HepG2 (cell line): Measurements from ENCODE around the gene FXYD6. TPM values are rescaled to one million over a fixed set of nuclear protein-coding genes. Genes with fewer than 3 reads are reported as not detected.
A peak's percentile ranks its signal among the peaks of the same experiment; 100 is the strongest.

Experiments
- CENPBD1 ChIP-seq: sonication (generic); formaldehyde crosslinking; IDR thresholded peaks from 2 replicates; pipeline ENCODE4 v1.8.0; 2022; ENCODE audit warnings: missing genetic modification reagents, low read depth, mild to moderate bottlenecking, borderline replicate concordance
- DRAP1 ChIP-seq: IDR thresholded peaks from 2 replicates; pipeline ENCODE4 v1.6.1; 2016; ENCODE audit warnings: missing genetic modification reagents, missing compliant biosample characterization
- GPN1 ChIP-seq: sonication (generic); formaldehyde crosslinking; IDR thresholded peaks from 2 replicates; pipeline ENCODE4 v1.5.1; 2020; ENCODE audit warnings: missing genetic modification reagents, borderline replicate concordance
- HIC2 ChIP-seq: sonication (generic); formaldehyde crosslinking; IDR thresholded peaks from 2 replicates; pipeline ENCODE4 v1.9.0; 2022; ENCODE audit warnings: low read depth, missing genetic modification reagents
- IKZF4 ChIP-seq: sonication (generic); formaldehyde crosslinking; IDR thresholded peaks from 2 replicates; pipeline ENCODE4 v1.5.1; 2020; ENCODE audit warnings: borderline replicate concordance, mild to moderate bottlenecking, low read depth, missing genetic modification reagents; ENCODE audit errors: not compliant biosample characterization
- KLF15 ChIP-seq: sonication (generic); formaldehyde crosslinking; IDR thresholded peaks from 2 replicates; pipeline ENCODE4 v1.8.1; 2023; ENCODE audit warnings: borderline replicate concordance, mild to moderate bottlenecking, inconsistent platforms, missing genetic modification reagents, mixed read lengths
- MAF1 ChIP-seq: sonication (generic); formaldehyde crosslinking; IDR thresholded peaks from 2 replicates; pipeline ENCODE4 v1.5.0; 2020; ENCODE audit warnings: missing genetic modification reagents, borderline replicate concordance
- MXI1 ChIP-seq: IDR thresholded peaks from 3 replicates; pipeline ENCODE4 v1.6.1; 2012; ENCODE audit warnings: low read depth, low read length, inconsistent platforms, borderline replicate concordance
- NFIC ChIP-seq: IDR thresholded peaks from 2 replicates; pipeline ENCODE4 v1.6.1; 2012; ENCODE audit warnings: mild to moderate bottlenecking, low read length, inconsistent platforms
- NR2F2 ChIP-seq: IDR thresholded peaks from 2 replicates; pipeline ENCODE4 v1.6.1; 2012; ENCODE audit warnings: low read depth, inconsistent platforms, borderline replicate concordance
- NRL ChIP-seq: sonication (generic); formaldehyde crosslinking; IDR thresholded peaks from 2 replicates; pipeline ENCODE4 v1.5.0; 2020; ENCODE audit warnings: missing genetic modification reagents, mild to moderate bottlenecking, moderate library complexity, borderline replicate concordance
- PAWR ChIP-seq: sonication (generic); formaldehyde crosslinking; IDR thresholded peaks from 2 replicates; pipeline ENCODE4 v1.4.0; 2020; ENCODE audit warnings: missing genetic modification reagents, mild to moderate bottlenecking, borderline replicate concordance
- POLR2AphosphoS5 ChIP-seq: IDR thresholded peaks from 2 replicates; pipeline ENCODE4 v1.6.1; 2012; ENCODE audit warnings: low read depth, low read length
- PTBP1 ChIP-seq: fragments of 200-400 bp; formaldehyde crosslinking; IDR thresholded peaks from 2 replicates; pipeline ENCODE4 v1.6.1; 2018; ENCODE audit warnings: low read length, low read depth; ENCODE audit not compliant: poor library complexity, severe bottlenecking
- RARG ChIP-seq: sonication (generic); formaldehyde crosslinking; IDR thresholded peaks from 2 replicates; pipeline ENCODE4 v1.4.0; 2020; ENCODE audit warnings: low read depth, mild to moderate bottlenecking, missing genetic modification reagents
- RBM22 ChIP-seq: fragments of 200-400 bp; formaldehyde crosslinking; optimal IDR thresholded peaks from 2 replicates; pipeline ENCODE3; 2017; ENCODE audit warnings: mild to moderate bottlenecking, low read length, moderate library complexity
- REPIN1 ChIP-seq: sonication (generic); formaldehyde crosslinking; IDR thresholded peaks from 2 replicates; pipeline ENCODE4 v1.8.0; 2022; ENCODE audit warnings: missing genetic modification reagents, low read depth, mild to moderate bottlenecking, borderline replicate concordance
- TBP ChIP-seq: sonication (generic); formaldehyde crosslinking; IDR thresholded peaks from 2 replicates; pipeline ENCODE4 v1.5.0; 2020; ENCODE audit warnings: missing genetic modification reagents
- TCF12 ChIP-seq, 2 experiments: fragments of 450-650 bp in 1 of 2; sonication (generic) in 1 of 2; formaldehyde crosslinking in 1 of 2; IDR thresholded peaks; 2 replicates each; pipeline versions ENCODE4 v1.6.1 to v1.8.0; 2017 to 2022; ENCODE audit warnings: antibody characterized with exemption in 1 of 2, mild to moderate bottlenecking in 1 of 2, missing genetic modification reagents in 1 of 2, moderate library complexity in 1 of 2
- ZBTB49 ChIP-seq: sonication (generic); formaldehyde crosslinking; IDR thresholded peaks from 2 replicates; pipeline ENCODE4 v1.4.0; 2020; ENCODE audit warnings: missing genetic modification reagents, borderline replicate concordance
- ZNF232 ChIP-seq: sonication (generic); formaldehyde crosslinking; IDR thresholded peaks from 2 replicates; pipeline ENCODE4 v1.4.0; 2020; ENCODE audit warnings: missing genetic modification reagents, borderline replicate concordance
- ZNF264 ChIP-seq: sonication (generic); formaldehyde crosslinking; IDR thresholded peaks from 2 replicates; pipeline ENCODE4 v1.4.0; 2020; ENCODE audit warnings: missing genetic modification reagents
- ZNF543 ChIP-seq: sonication (generic); formaldehyde crosslinking; IDR thresholded peaks from 2 replicates; pipeline ENCODE4 v1.4.0; 2020; ENCODE audit warnings: mild to moderate bottlenecking, missing genetic modification reagents
- ZNF547 ChIP-seq: sonication (generic); formaldehyde crosslinking; IDR thresholded peaks from 2 replicates; pipeline ENCODE4 v1.5.1; 2020; ENCODE audit warnings: mild to moderate bottlenecking, missing genetic modification reagents
- ZNF766 ChIP-seq: sonication (generic); formaldehyde crosslinking; IDR thresholded peaks from 2 replicates; pipeline ENCODE4 v1.5.0; 2020; ENCODE audit warnings: missing genetic modification reagents, borderline replicate concordance
- ZSCAN20 ChIP-seq: sonication (generic); formaldehyde crosslinking; IDR thresholded peaks from 2 replicates; pipeline ENCODE4 v1.4.0; 2020; ENCODE audit warnings: missing genetic modification reagents, mild to moderate bottlenecking, borderline replicate concordance
- polyA plus RNA-seq, 8 experiments: library from polyadenylated mRNA; depleted of rRNA in 3 of 8; stranded (reverse) in 7 of 8; unstranded in 1 of 8; fragments of >200 nt; fragmentation: Illumina TruSeq in 4 of 8; extraction: Trizol in 4 of 8; gene quantifications; 2 replicates each; pipeline versions ENCODE4 v1.2.1 to v1.2.3, GENCODE V29; 2011 to 2016; ENCODE audit warnings: low read depth in 4 of 8, missing spikeins in 1 of 8, mixed read lengths in 1 of 8; ENCODE audit not compliant: insufficient read depth in 1 of 8
- total RNA-seq, 5 experiments: library from RNA; depleted of rRNA; stranded (reverse); fragments of >200 nt; fragmentation: Illumina TruSeq; extraction: Trizol; gene quantifications; 2 replicates each; pipeline ENCODE4 v1.2.3, GENCODE V29; 2016; ENCODE audit warnings: low read depth in 1 of 5

FXYD6 gene
- total and polyA plus RNA-seq, 2 of the 13 experiments (the other 11 are each of a cell fraction or from before 2014, with no cell fraction given), result not detected

- TF ChIP-seq ZNF547 (peak; percentile 39; the same call in 1 of the 2 replicates), DRAP1 (no peak), PAWR (no peak), RARG (CRISPR knock-in tag) (no peak), TBP (no peak), ZNF766 (CRISPR knock-in tag) (no peak), ZNF543 (CRISPR knock-in tag) (no peak), ZSCAN20 (CRISPR knock-in tag) (no peak), PTBP1 (no peak), MAF1 (CRISPR knock-in tag) (no peak), POLR2AphosphoS5 (no peak), NRL (CRISPR knock-in tag) (no peak), ZNF264 (CRISPR knock-in tag) (no peak), TCF12 (IDR thresholded peaks at IDR 0.05) (no peak), TCF12 (CRISPR knock-in tag; IDR thresholded peaks at IDR 0.05) (no peak), IKZF4 (CRISPR knock-in tag) (no peak), RBM22 (no peak), CENPBD1 (CRISPR knock-in tag) (no peak), GPN1 (CRISPR knock-in tag) (no peak), NR2F2 (no peak), KLF15 (no peak), MXI1 (no peak), ZBTB49 (no peak), NFIC (no peak), REPIN1 (CRISPR knock-in tag) (no peak), HIC2 (CRISPR knock-in tag) (0 out of 2 replicates have a peak, but pooled peaks have one; percentile 16), ZNF232 (CRISPR knock-in tag) (no peak)
These were observed 53.0 kb downstream of the FXYD6 start (continued) for GRCh38 chr11:117823294-117823945.
